Forelimb muscle (tissue), 1 donor: ENCODE measurements around the gene ZNF382. TPM values are rescaled to one million over a fixed set of nuclear protein-coding genes. Genes with fewer than 3 reads are reported as not detected.
A peak's percentile ranks its signal among the peaks of the same experiment; 100 is the strongest.
"Not testable (repeated sequence)": the region's sequence is repeated elsewhere in the genome, so short reads cannot be mapped to it uniquely, and the experiment has no call there.

ENCODE experiments used
- DNase-seq: peaks from one replicate; pipeline ENCODE4 v3.0.0-alpha.2; 2013; ENCODE audit warnings: low read depth
- polyA plus RNA-seq: library from polyadenylated mRNA; unstranded; fragments of 120-200 nt; gene quantifications from one replicate; pipeline ENCODE4 v1.2.1, GENCODE V29; 2013; ENCODE audit not compliant: insufficient read length

ZNF382 gene
- polyA plus RNA-seq = 10.8 TPM

DNA sequence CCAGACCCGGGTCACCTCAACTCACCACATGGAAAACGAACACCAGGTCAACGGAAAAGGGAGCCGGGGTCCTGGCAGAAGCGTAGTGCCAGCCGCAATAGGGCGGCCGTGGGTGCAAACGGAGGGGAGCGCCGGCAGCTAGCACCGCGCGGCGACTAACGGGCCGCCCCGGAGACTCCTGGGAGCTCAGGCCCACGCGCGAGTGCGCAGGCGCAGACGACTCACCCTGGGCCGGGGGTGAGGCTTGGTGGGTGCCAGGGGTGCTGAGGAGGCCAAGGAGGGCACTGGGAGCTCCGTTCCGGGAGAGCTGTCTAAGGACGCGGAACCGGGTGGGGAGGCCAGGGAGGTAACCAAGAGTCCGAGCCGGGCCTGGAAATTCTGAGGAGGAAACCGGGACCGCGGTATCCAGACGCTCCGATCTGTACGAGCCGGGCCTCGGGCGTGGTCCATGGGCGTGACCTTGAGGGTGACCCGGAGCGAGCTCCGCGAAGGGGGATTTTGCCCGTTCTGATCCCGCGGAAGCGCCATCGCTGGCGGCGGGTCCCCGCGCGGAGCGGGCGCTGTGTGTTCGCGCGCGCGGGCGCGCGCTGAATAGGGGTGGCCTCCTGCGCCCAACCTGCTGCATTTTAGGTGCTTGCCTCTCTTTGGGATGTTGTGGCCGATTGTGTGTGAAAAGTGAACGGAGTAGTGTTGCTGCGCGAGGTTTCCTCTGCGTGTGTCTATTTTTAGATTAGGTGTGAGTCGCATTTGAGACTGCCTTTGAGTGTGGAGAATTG lies at the start of gene ZNF382:
Gene ZNF382, plus strand, starts transcription at position 213 of the 776 bp plus-strand sequence. CDS start 4,602 bp downstream, outside the sequence.
- DNase-seq = peak; percentile 34

DNA sequence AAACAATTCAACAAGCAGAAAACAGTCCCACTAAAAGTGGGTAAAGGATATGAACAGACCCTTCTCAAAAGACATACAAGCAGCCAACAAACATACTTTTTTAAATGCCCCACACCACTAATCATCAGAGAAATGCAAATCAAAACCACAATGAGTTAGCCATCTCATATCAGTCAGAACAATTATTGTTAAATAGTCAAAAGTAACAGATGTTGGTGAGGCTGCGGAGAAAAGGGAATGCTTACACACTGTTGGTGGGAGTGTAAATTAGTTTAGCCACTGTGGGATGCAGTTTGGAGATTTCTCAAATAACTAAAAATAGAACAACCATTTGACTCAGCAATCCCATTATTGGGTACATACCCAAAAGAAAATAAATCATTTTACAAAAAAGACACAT lies 40.7 kb upstream of the ZNF382 start:
- no peak for DNase-seq

DNA sequence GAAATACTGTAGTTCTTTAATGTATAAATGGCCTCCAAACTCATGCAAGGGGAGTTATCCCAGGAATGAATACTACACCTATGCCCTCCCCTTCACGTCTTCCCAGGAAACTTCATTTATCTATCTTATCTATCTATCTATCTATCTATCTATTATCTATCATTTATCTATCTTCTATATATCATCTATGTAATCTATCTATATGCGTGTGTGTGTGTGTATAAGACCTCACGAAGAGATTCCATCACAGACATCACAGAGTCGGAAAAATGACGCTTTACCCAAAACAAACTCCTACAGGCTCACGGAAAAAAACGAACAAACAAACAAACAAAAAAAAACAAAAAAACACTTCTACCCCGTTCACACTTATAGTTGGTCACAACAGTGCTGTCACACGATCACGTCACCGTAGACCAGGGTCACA lies 32.5 kb upstream of the ZNF382 start:
- DNase-seq = no peak

DNA sequence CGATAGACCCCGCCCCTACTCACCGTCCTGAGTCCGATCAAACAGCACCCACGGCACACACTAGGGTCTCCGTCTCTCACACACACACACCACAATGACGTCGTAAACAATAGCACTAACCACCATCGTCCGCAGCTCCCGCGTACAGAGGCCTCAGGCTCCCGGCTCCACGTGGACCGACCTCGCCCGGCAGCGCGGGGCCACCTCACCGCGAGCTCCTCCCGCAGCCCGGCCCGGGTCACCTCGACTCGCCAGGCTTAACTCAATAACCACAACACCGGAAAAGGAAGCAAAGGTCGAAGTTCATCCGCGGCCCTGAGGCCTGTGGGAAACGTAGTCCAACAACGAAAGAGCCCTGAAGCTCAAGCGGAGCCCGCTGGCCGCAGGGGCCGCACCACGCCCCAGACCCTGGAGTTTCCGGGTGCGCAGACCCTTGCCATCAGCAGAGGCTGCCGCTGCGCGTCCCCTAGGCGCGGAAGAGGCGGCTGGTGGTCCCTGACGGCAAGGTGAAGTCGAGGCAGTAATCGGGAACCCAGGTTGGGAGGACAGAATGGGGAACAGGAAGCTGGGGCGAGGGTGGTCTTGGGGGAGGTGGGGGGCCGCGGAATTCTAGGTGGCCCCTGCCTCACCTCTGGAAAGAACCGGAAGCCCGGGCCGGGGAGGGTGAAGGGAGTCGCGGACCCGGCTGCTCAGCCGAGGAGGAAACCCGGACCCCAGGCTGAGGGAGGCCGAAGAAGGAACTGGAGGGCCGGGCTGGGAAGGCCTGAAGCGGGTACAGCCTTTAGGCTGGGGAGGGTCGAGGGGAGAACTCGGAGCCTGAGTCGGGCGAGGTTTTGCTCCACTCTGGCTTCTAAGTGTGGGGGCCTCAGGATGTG lies 31.9 kb upstream of the ZNF382 start, which contains the start of gene ZNF529:
Gene ZNF529, minus strand, starts transcription at position 273 of the 875 bp plus-strand sequence. CDS start 946 bp downstream, outside the sequence.
- DNase-seq = peak; percentile 78

DNA sequence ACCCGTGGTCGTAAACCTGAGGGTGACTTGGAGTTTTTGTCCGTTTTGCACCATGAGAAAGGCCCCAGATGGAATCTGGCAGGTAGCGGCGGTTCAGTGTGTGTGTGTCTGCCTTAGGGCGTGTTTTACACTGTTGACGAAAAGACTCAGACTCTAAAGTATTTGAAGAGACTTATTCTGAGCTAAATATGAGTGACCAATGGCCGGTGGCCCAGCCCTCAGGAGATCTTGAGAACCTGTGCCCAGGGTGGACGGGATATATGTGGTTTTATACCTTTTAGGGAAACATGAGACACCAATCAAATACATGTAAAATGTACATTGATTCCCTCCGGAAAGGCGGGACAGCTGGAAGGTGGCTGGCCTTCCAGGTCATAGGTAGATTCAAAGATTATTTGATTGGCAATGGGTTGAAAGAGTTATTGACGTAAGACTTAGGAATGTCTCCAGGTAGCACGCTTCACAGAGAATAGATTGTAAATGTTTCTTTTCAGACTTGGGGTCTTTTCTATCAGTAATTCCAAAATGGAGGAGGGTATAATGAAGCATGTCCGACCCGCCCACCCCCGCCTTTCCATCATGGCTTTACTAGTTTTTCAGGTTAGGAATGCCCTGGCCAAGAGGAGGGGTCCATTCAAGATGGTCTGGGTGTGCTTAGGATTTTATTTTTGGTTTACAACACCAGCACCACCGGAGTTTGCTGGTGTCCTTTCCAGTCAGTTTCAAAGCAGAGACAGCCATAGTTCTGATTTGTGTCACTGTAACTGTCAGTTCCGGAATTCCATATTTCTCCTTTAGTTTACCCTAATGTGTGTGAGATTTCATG lies 31.0 kb upstream of the ZNF382 start:
- no peak for DNase-seq

DNA sequence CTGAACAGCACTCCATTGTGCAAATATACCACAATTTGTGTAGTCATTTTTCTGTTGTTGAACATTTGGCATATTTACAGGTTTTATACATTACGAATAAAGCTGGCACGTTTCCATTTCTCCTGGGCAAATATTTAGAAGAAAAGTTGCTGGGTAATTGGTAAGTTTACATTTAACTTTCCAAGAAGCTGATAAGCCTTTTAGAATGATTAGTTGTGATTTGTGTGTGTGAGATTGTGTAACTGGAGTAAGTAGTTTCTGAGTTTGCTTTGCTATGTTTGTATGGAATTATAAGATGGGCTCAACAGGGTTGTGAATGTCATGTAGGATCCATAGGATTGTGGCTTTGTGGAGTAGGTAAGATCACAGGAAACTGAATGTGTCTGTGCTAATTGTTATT lies 30.4 kb upstream of the ZNF382 start:
- DNase-seq = no peak

DNA sequence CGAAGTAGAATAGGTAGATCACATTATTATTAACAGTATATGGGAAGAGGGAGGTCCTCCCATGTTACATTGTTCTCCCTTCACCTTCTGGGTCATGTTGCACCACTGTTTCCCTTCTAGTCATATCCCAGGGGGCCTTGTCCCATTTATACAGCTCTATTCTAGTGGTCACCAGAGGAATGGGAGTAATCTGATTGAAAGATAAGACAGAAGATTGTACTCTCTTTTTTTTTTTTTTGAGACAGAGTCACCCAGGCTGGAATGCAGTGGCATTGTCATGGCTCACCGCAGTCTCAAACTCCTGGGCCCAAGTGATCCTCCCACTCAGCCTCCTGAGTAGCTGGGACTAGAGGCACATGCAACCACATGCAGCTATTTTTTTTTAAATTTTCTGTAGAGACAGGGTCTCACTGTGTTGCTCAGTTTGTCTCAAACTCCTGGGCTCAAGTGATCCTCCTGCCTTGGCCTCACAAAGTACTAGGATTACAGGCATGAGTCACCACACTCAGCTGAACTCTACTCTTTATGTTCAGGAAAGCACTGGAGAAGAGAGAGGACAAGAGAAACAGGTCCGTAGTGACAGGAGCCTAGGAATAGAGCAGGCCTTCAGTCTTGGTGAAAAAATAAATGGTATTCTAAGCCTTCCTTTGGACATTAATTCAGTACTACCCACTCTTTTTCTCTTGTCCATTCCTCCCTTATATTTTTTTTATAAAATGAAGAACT lies 27.7 kb upstream of the ZNF382 start:
- DNase-seq = no peak

DNA sequence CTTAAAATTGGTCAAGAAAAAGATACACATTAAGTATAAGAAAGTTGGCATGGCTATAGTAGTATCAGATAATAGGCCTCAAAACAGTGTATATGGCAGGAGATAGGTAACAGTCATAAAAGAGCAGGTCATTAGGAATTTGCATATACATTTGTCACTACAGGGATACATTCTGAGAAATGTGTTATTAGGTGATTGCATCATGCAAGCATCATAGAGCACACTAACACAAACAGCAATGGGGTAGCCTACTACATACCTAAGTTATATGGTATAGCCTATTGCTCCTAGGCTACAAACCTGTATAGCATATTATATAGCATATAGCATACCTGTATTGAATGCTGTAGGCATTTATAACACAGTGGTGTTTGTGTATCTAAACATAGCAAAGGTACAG lies 25.9 kb upstream of the ZNF382 start:
- no peak for DNase-seq

DNA sequence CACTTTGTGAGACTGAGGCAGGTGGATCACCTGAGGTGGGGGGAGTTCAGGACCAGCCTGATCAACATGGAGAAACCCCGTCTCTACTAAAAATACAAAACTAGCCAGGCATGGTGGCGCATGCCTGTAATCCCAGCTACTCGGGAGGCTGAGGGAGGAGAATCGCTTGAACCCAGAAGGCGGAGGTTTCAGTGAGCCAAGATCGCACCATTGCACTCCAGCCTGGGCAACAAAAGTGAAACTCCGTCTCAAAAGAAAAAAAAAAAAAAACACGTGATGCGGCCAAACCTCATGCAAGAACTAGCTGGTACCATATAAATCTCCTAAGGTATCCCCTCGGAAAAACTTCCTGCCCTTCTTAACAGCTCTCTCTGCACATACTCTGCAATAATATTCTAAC lies 2.4 kb upstream of the ZNF382 start:
- DNase-seq = not testable (repeated sequence)

DNA sequence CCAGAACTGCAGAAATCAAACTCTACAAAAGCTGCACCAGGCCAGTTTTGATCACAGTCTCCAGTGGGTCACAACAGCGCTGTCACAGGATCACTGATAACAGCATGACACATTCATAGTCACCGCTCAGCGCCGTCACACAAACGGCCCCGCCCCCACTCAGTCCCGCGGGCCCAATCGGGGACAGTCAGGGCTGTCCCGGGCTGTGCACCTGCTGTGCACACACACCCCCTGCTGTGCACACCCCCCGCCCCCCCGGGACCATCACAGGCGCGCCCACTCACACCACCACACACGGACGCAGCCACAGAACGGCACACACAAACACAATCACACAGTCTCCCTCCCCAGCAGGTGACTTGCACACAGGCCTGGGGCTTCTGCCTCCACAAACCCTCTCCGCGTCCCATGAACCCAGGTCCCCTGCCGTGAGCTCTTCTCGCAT lies 435 bp upstream of the ZNF382 start:
- DNase-seq = no peak

DNA sequence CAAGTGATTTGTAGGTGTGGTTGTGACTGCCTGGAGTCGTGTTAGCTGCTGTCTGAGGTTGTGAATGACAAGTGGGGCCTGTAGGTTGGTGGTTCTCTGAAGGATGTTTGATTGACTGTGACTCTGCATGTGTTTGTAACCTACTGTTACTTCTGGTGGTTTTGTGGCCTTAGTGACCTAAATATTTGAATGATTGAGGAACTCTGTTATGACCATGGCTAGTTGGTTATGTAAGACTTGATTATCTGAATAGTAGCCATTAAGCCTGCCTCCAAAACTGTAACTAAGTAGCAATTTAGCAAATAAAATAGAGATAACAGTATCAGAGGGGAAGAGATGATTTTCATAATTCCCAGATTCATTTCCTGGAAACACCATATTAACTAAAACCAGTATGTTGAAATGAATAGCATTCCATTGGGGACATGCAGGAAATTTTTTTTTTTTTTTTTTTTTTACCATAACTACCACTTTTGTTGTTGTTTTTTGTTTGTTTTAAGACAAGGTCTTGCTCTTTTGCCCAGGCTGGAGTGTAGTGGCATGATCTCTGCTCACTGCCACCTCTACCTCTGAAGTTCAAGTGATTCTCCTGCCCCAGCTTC lies 865 bp downstream of the ZNF382 start:
- no peak for DNase-seq

DNA sequence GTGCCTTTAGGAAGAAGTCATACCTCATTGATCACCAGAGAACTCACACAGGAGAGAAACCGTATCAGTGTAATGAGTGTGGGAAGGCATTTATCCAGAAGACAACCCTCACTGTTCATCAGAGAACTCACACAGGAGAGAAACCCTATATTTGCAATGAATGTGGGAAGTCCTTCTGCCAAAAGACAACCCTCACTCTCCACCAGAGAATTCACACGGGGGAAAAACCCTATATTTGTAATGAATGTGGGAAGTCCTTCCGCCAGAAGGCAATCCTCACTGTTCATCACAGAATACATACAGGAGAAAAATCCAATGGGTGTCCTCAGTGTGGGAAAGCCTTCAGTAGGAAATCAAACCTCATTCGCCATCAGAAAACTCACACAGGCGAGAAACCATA lies 21.9 kb downstream of the ZNF382 start:
- DNase-seq = no peak

DNA sequence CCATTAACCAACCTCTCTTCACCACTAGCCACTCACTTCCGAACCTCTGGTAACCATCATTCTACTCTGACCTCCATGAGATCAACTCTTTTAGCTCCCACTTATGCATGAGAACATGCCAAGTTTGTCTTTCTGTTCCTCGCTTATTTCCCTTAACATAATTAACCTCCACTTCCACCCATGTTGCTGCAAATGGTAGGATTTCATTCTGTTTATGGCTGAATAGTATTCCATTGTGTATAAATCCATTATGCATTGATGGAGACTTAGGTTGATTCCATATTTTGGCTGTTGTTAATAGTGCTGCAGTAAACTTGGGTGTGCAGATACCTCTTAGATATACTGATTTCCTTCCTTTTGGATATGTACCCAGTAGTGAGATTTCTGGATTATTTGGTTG lies 30.2 kb downstream of the ZNF382 start:
- DNase-seq = no peak

DNA sequence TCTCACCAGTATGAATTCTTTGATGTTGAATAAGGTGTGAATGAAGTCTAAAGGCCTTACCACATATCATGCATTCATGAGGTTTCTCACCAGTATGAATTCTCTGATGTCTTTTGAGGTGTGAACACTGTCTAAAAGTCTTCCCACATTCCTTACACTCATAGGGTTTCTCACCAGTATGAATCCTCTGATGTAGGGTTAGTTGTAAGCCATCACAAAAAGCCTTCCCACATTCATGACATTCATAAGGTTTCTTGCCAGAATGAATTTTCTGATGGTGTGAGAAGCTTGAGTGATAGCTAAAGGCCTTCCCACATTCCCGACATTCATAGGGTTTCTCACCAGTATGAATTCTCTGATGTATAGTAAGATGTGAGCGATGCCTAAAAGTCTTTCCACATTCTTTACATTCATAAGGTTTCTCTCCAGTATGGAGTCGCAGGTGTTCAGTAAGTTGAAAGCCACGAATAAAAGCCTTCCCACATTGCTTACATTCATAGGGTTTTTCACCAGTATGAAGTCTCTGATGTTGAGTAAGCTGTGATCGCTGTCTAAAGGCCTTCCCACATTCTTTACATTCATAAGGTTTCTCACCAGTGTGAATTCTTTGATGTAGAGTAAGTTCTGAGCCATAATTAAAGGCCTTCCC lies 33.9 kb downstream of the ZNF382 start:
- DNase-seq = no peak

DNA sequence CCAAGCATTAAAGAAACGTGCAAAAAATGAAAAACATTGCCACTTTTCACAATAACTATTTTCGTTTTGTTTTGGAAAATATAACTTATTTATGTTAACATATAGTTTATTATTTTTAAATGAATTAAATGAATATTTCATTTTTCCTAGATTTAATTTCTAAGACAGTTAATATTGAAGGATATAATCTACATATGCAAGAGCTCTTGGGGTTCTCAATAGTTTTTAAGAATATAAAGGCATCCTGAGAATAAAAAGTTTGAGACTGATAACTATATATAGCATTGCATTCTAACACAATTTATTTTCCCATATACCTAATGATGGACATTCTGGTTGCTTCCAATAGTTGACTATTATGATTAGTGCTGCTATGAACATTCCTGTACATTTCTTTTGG lies 41.6 kb downstream of the ZNF382 start:
- DNase-seq = no peak

DNA sequence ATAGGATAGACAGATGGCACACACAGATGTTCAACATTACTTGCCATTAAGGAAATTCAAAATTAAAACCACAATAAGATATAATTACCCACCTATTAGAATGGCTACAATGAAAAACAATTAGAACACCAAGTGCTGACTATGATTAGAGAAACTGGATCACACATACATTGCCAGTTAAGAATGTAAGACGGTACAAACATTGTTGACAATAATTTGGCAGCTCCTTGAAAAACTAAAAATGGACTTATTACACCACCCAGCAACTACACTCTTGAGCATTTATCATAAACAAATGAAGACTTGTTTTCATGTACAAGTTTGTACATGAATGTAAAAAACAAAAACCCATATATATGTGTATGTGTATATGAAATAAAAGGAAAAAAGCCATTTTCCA lies 47.8 kb downstream of the ZNF382 start:
- DNase-seq = no peak

DNA sequence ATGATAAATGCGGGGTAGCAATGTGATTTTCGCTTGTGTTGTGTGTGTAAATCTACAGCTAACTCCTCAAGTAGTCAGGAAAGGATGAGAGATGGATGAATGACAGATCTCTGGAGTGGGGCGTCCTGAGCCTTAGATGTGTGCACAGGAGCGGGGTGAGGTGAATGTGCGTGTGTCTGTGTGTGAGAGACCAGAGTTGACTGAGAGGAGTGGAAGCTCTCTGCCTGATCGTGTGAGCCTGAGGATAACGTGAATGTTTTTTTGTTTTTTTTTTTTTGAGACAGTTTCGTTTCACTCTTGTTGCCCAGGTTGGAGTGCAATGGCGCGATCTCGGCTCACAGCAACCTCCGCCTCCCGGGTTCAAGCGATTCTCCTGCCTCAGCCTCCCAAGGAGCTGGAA lies 60.7 kb downstream of the ZNF382 start:
- DNase-seq = no peak

DNA sequence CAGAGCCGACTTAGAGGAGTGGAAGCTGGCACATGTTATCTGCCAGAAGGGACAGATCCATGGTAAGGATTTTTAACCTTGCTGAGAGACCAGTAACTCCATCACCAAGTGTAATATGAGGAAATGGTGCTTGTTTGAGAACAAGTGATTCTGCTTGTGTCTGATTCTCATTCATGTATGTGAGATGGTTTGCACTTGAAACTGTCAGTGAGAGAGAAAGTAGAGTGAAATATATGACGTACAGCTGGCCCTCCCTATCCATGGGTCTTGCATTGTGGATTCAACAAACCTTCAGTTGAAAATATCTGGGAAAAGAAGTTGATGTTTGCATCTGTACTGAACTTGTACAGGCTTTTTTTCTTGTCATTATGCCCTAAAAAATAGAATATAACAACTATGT lies 63.5 kb downstream of the ZNF382 start:
- no peak for DNase-seq

DNA sequence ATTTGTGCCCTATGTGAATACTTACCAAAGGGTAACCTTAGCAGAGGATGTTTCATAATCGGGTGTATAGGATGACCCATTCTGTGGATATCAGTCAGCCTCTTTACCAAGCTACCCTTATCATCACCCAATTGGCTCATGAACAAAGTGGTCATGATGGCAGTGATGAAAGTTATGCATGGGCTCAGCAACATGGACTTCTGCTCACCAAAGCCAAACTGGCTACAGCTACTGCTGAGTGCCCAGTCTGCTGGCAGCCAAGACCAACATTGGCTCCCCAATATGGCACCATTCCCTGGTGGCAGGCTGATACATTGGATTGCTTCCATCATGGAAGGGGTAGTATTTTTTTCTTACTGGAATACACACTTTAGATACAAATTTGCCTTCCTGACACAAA lies 67.3 kb downstream of the ZNF382 start:
- no peak for DNase-seq

DNA sequence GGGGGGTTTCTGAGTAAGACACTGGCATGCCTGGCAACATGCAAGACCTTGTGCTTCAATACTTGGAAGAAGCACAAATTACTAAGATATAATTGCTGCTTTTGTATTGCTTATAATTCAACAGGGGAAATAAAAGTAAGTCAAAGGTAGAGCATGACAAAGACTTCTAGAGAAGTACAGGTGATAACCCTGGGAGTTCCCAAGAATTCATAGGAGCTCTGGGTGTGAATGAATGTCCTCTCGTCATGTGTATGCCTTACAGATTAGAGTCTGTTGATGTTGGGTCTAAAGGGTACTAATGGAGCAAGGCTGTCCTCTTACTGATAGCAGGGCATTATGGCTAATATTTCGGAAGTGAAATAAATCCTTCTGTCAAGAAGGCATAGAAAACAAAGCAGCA lies 69.1 kb downstream of the ZNF382 start:
- no peak for DNase-seq
